ENCODE data around the gene TM2D1.
"Not testable (repeated sequence)": the region's sequence is repeated elsewhere in the genome, so short reads cannot be mapped to it uniquely, and the experiment has no call there.

Gene TM2D1

GRCh38 chr1:61711969-61712368 is 13.0 kb downstream of the TM2D1 start:
- DNase-seq: no peak

DNA sequence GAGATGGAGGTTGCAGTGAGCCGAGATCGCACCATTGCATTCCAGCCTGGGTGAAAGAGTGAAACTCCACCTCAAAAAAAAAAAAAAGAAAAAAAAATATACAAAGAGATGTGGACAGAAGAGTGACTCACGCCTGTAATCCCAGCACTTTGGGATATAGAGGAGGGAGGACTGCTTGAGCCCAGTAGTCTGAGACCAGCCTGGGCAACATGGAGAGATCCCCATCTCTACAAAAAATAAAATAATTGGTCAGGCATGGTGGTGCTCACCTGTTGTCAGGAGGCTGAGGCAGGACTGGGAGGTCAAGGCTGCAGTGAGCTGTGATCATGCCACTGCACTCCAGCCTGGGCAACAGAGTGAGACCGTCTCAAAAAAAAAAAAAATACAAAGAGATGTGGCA is 13.7 kb downstream of the TM2D1 start:
- not testable (repeated sequence) for DNase-seq

- DNase-seq: no peak
Observed at GRCh38 chr1:61709908-61710289, 15.0 kb downstream of the TM2D1 start.

- no peak for DNase-seq
Observed at GRCh38 chr1:61708953-61709907, 15.7 kb downstream of the TM2D1 start.

- no peak for DNase-seq
Observed at GRCh38 chr1:61699911-61700851, 24.8 kb downstream of the TM2D1 start.

GRCh38 chr1:61692155-61692800 is 32.7 kb downstream of the TM2D1 start:
- no peak for DNase-seq

DNA sequence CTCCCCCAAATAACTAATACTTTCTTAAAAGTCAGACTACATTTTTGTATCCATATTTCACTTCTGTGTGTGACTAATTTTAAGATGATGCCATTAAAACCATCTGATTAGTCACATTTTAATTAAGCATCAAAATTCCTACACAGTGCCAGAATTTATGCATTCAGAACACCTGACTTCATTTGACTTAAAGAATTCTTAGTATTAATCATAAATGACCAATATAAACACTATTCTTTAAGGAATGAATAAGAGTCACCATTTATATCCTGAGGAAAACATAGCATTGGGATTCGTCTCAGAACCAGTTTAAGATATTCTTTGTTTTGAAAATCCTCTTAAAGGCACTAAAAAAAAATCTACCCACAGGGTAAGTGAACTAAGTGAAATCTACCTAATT is 37.0 kb downstream of the TM2D1 start:
- DNase-seq: no peak

GRCh38 chr1:61682891-61683290 is 42.0 kb downstream of the TM2D1 start:
- DNase-seq: no peak

- no peak for DNase-seq
Observed at GRCh38 chr1:61680500-61680899, 44.4 kb downstream of the TM2D1 start.

DNA sequence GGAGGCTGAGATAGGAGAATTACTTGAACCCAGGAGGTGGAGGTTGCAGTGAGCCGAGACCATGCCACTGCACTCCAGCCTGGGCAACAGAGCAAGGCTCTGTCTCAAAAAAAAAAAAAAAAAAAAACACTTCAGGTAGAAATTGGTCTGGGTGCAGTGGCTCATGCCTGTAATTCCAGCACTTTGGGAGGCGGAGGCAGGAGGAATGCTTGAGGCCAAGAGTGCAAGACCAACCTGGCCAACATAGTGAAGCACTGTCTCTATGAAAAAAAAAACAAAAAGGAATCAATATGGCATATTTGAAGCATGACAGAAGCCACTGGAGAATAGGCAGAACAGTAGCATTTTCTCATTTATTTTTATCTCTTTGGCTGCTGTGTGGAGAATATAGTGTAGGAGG is 48.1 kb downstream of the TM2D1 start:
- DNase-seq: not testable (repeated sequence)

DNA sequence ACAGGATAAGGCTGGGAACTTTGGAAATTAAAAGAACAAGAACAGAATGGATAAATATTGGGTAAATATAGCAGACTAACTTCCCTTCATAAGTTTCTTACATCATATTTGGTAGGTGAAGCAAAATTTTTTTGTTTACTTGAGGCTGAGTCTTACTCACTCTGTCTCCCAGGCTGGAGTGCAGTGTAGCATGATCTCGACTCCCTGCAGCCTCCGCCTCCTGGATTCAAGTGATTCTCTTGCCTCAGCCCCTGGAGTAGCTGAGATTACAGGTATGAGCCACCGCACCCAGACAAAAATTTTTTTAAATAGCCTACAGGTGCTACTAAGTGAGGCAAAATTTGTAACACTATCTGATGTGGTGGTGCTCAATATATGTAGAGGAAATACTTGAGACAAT is 50.7 kb downstream of the TM2D1 start:
- DNase-seq: peak; percentile 14

- DNase-seq: no peak
Observed at GRCh38 chr1:61672376-61672775, 52.6 kb downstream of the TM2D1 start.

- DNase-seq: no peak
Observed at GRCh38 chr1:61670445-61670844, 54.5 kb downstream of the TM2D1 start.

DNA sequence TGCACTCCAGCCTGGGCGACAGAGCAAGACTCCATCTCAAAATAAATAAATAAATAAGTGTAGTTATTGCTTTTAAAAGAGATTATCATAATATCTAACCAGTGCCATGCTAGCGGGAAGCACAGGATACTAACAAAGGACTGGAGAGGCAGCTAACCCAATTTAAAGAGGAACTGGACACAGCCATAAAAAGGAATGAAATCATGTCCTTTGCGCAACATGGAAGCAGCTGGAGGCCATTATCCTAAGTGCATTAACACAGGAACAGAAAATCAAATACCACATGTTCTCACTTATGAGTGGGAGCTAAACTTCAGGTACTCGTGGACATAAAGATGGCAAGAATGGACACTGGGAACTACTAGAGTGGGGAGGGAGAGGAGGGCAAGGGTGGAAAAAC is 54.9 kb downstream of the TM2D1 start:
- no peak for DNase-seq

DNA sequence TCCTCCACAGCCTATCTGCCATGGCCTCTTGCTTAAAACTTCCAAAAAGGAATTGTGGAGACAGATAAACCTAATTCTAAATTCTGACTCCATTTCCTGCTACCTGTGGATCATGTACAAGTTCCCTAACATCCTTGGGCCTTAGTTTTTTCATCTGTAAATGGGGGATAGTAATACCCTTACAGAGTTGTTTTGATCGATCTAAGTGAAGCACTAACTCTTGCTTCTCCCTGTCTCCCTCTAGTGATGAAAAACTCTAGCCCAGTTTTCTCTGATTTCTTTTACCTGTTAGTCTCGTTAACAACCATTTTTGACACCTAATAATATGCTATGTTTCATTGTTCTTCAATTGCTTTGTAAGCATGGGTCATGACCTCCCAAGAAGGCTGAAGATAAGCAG is 65.9 kb downstream of the TM2D1 start:
- no peak for DNase-seq

DNA sequence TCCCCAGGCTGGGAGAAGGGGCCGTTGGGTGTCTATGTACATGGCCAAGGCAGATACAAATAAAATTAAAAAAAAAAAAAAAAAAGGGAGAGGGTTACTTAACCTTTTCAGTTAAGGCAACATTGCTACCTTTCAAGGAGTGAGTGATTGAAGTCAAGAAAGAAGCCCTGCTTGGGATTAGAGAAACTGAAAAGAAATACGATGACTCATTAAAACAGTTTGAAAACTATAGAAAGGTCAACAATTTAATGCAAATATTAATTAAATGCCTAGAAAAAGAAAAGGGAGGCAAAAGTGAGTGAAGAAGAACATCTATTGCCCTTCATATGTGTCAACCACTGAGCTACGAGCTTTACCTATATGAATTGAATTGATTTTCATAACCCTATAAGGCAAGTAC is 69.5 kb downstream of the TM2D1 start:
- no peak for DNase-seq

GRCh38 chr1:61654067-61654466 is 70.9 kb downstream of the TM2D1 start:
- no peak for DNase-seq

DNA sequence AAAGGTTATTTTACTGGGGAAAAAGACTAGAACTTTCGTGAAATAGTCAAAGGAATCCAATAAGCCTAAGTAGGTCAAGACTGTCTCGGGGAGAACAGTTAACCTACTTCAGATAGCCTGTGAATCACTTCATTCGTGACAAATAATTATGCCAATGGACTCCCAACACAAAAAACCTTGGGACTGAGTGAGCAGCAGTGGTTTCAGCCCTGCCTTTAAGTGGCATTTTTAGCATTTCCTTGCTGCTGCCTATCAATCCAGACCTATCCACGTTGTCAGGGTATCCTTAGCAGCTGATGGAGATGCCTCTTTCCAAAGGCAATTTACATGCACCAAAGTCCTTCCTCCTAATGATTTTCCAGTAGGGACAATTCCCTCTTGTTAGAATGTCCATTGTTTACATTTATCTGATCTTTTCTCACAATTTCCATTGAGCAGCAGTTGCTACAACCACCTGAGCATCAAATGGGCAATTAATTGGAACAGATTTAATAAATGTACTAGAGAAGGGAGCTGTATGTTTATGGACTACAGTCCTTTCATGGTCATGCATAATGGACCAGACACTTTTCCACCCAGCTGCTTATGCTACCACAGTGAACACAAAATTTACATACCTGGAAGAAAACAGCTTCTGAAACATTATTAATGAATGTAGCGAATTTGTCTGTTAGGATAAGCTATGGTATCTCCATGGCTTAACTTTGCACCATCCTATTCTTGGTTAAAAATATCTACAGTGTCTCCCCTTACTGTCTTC is 75.8 kb downstream of the TM2D1 start:
- DNase-seq: no peak

- no peak for DNase-seq
Observed at GRCh38 chr1:61647142-61647541, 77.8 kb downstream of the TM2D1 start.

GRCh38 chr1:61645476-61645875 is 79.5 kb downstream of the TM2D1 start:
- no peak for DNase-seq

GRCh38 chr1:61644303-61644702 is 80.6 kb downstream of the TM2D1 start:
- DNase-seq: no peak

DNA sequence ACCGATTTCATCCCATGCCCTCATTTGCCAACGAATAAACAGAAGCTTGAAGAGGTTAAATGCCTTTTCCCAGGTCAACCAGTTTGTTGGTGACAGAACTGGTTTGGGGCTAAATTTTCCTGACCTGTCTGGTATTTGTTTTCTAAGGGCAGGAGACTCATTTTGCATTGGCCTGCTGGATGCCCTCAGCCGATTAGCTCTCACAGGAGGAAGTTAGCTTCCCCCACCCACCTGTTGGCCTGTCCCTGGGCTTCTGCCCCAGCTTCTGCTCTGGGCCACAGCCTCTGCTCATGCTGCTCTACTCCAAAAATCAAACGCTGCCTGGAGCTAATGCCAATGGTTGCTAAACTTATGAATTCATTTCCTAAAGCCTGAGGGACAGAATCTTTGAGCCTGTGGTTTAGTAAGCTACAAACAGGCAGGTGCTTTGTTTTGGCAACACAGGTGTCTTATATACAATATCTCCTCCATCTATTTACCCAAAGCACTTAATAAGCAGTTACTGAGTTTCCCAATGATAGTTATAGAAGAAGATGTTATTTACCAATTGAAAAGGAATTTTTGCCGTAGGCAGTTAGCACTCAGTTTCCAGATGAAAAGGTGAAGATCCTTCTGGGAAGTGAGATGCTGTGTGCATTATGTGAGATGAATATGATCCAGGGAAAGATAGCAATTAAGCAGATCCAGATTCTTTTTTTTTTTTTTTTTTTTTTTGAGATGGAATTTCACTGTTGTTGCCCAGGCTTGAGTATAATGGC is 82.3 kb downstream of the TM2D1 start:
- DNase-seq: no peak

Data from DMS79 treated with DMSO at 0.1 percent for 48 hours (cell line).